Thymus (tissue), 11 donors: ENCODE data around the gene NDUFS6. TPM values are rescaled to one million over a fixed set of nuclear protein-coding genes. Genes with fewer than 3 reads are reported as not detected.

Experiments used
- DNase-seq, 9 donors: peaks; one replicate each; pipeline ENCODE4 v3.0.0-alpha.2; 2013; ENCODE audit warnings: low spot score in 9 of 9, low read depth in 6 of 9, missing footprints in 1 of 9
- H3K27ac ChIP-seq, 2 donors: one replicate each; pipeline ENCODE4 v1.5.1; 2013; ENCODE audit warnings: control low read depth in 1 of 2, low read depth in 1 of 2, low read length in 1 of 2, mild to moderate bottlenecking in 1 of 2, moderate library complexity in 1 of 2
- H3K27me3 ChIP-seq, 2 donors: one replicate each; pipeline ENCODE4 v1.5.1; 2013; ENCODE audit warnings: low read length in 1 of 2; ENCODE audit not compliant: control insufficient read depth in 2 of 2, insufficient read depth in 1 of 2
- H3K36me3 ChIP-seq, 2 donors: one replicate each; pipeline ENCODE4 v1.5.1; 2013; ENCODE audit warnings: low read length in 1 of 2, mild to moderate bottlenecking in 1 of 2, moderate library complexity in 1 of 2; ENCODE audit not compliant: control insufficient read depth in 2 of 2, insufficient read depth in 2 of 2
- H3K4me1 ChIP-seq, 2 donors: one replicate each; pipeline ENCODE4 v1.5.1; 2013; ENCODE audit warnings: low read length in 2 of 2; ENCODE audit not compliant: control insufficient read depth in 2 of 2, insufficient read depth in 2 of 2
- H3K4me3 ChIP-seq, 2 donors: one replicate each; pipeline ENCODE4 v1.5.1; 2013; ENCODE audit warnings: low read length in 2 of 2, control low read depth in 1 of 2, mild to moderate bottlenecking in 1 of 2
- H3K9me3 ChIP-seq, 2 donors: one replicate each; pipeline ENCODE4 v1.5.1; 2013; ENCODE audit warnings: low read length in 1 of 2, mild to moderate bottlenecking in 1 of 2; ENCODE audit not compliant: control insufficient read depth in 2 of 2, insufficient read depth in 1 of 2
- WGBS: extraction: QIAGEN DNeasy Blood & Tissue Kit; methylation state at CpG from one replicate; pipeline ENCODE4 v1.1.7; 2013; 5-methylcytosine and 5-hydroxymethylcytosine counted together
- polyA plus RNA-seq: library from polyadenylated mRNA; stranded (reverse); fragments of 200-250 nt; gene quantifications from one replicate; pipeline ENCODE4 v1.2.3, GENCODE V29; 2013
- total RNA-seq: library from RNA; stranded (reverse); fragments of 120-200 nt; gene quantifications from one replicate; pipeline ENCODE4 v1.2.4, GENCODE V29; 2013
- donor health status: healthy.

The NDUFS6 gene
- total and polyA plus RNA-seq, 2 donors: 42.8 to 55.0 TPM

GRCh38 chr5:1856596-1857255, 55.5 kb downstream of the NDUFS6 start:
- H3K27me3 ChIP-seq: peaks cover 9 to 48% of the 10 kb centered on the region in 2 donors
- H3K36me3 ChIP-seq: no peaks in the 10 kb centered on the region
- H3K4me1 ChIP-seq: no peaks in the 10 kb centered on the region
- no peak for DNase-seq
- peaks cover 0 to 2% of the 10 kb centered on the region in 2 donors for H3K9me3 ChIP-seq
- no peak overlapping the region for H3K4me3 ChIP-seq
- no peak overlapping the region for H3K27ac ChIP-seq
- 92% methylated on average over 49 of the region's 49 CpGs for WGBS

- Histone ChIP-seq H3K4me1 (no peaks in the 10 kb centered on the region), H3K27ac (no peak overlapping the region), H3K27me3 (peaks cover 4 to 43% of the 10 kb centered on the region in 2 donors), H3K4me3 (no peak overlapping the region), H3K36me3 (no peaks in the 10 kb centered on the region), H3K9me3 (peaks cover 0 to 2% of the 10 kb centered on the region in 2 donors)
- WGBS: 94% methylated on average over 32 of the region's 32 CpGs
- DNase-seq: no peak
Measured at GRCh38 chr5:1857256-1857600, 56.0 kb downstream of the NDUFS6 start.

- Histone ChIP-seq H3K4me1 (no peaks in the 10 kb centered on the region), H3K4me3 (no peak overlapping the region), H3K27ac (no peak overlapping the region), H3K36me3 (no peaks in the 10 kb centered on the region), H3K27me3 (peaks cover 0 to 42% of the 10 kb centered on the region in 2 donors), H3K9me3 (peaks cover 0 to 2% of the 10 kb centered on the region in 2 donors)
- no peak for DNase-seq
- 95% methylated on average over 16 of the region's 16 CpGs for WGBS
Measured at GRCh38 chr5:1858436-1858835, 57.2 kb downstream of the NDUFS6 start.

- Histone ChIP-seq H3K9me3 (peaks cover 0 to 2% of the 10 kb centered on the region in 2 donors), H3K36me3 (no peaks in the 10 kb centered on the region), H3K4me3 (no peak overlapping the region), H3K4me1 (no peaks in the 10 kb centered on the region), H3K27me3 (peaks cover 0 to 37% of the 10 kb centered on the region in 2 donors), H3K27ac (no peak overlapping the region)
- 91% methylated on average over 10 of the region's 10 CpGs for WGBS
- DNase-seq: no peak
Measured at GRCh38 chr5:1859099-1859498, 57.9 kb downstream of the NDUFS6 start.

GRCh38 chr5:1860021-1860610, 58.9 kb downstream of the NDUFS6 start:
- Histone ChIP-seq H3K9me3 (peaks cover 0 to 2% of the 10 kb centered on the region in 2 donors), H3K27me3 (peaks cover 0 to 35% of the 10 kb centered on the region in 2 donors), H3K4me3 (no peak overlapping the region), H3K27ac (no peak overlapping the region), H3K36me3 (no peaks in the 10 kb centered on the region), H3K4me1 (no peaks in the 10 kb centered on the region)
- DNase-seq: no peak
- 92% methylated on average over 22 of the region's 22 CpGs for WGBS

- no peak for DNase-seq
- H3K27me3 ChIP-seq: peaks cover 0 to 34% of the 10 kb centered on the region in 2 donors
- H3K27ac ChIP-seq: no peak overlapping the region
- H3K4me3 ChIP-seq: no peak overlapping the region
- WGBS: 92% methylated on average over 7 of the region's 7 CpGs
- H3K36me3 ChIP-seq: no peaks in the 10 kb centered on the region
- no peaks in the 10 kb centered on the region for H3K4me1 ChIP-seq
- no peaks in the 10 kb centered on the region for H3K9me3 ChIP-seq
Measured at GRCh38 chr5:1860949-1861348, 59.7 kb downstream of the NDUFS6 start.

- Histone ChIP-seq H3K27me3 (peaks cover 2 to 49% of the 10 kb centered on the region in 2 donors), H3K4me3 (no peak overlapping the region), H3K36me3 (no peaks in the 10 kb centered on the region), H3K27ac (no peak overlapping the region), H3K9me3 (no peaks in the 10 kb centered on the region), H3K4me1 (no peaks in the 10 kb centered on the region)
- no peak for DNase-seq
- 91% methylated on average over 16 of the region's 16 CpGs for WGBS
Measured at GRCh38 chr5:1864896-1865440, 63.8 kb downstream of the NDUFS6 start.

GRCh38 chr5:1865486-1865885, 64.3 kb downstream of the NDUFS6 start:
- H3K9me3 ChIP-seq: peaks cover 0 to 1% of the 10 kb centered on the region in 2 donors
- no peak overlapping the region for H3K27ac ChIP-seq
- no peak for DNase-seq
- H3K36me3 ChIP-seq: no peaks in the 10 kb centered on the region
- no peaks in the 10 kb centered on the region for H3K4me1 ChIP-seq
- 83% methylated on average over 14 of the region's 14 CpGs for WGBS
- no peak overlapping the region for H3K4me3 ChIP-seq
- peaks cover 2 to 49% of the 10 kb centered on the region in 2 donors for H3K27me3 ChIP-seq
